AG09309 (cell line): ENCODE data around the gene ZBTB43.

Experiments used
- DNase-seq: peaks from one replicate; pipeline ENCODE4 v3.0.0-alpha.2; 2010; ENCODE audit warnings: low read depth
- H3K4me3 ChIP-seq: 2 replicates; pipeline ENCODE4 v1.5.1; 2011; ENCODE audit warnings: mild to moderate bottlenecking, low read depth, low read length, moderate library complexity; ENCODE audit not compliant: control insufficient read depth
- TF ChIP-seq, protein P1 (sequence below): IDR thresholded peaks from 2 replicates; pipeline ENCODE4 v1.5.1; 2011; ENCODE audit warnings: mild to moderate bottlenecking, low read depth, low read length, inconsistent platforms; ENCODE audit not compliant: insufficient read depth, control insufficient read depth; ENCODE audit errors: missing control alignments

ZBTB43 gene, protein sequence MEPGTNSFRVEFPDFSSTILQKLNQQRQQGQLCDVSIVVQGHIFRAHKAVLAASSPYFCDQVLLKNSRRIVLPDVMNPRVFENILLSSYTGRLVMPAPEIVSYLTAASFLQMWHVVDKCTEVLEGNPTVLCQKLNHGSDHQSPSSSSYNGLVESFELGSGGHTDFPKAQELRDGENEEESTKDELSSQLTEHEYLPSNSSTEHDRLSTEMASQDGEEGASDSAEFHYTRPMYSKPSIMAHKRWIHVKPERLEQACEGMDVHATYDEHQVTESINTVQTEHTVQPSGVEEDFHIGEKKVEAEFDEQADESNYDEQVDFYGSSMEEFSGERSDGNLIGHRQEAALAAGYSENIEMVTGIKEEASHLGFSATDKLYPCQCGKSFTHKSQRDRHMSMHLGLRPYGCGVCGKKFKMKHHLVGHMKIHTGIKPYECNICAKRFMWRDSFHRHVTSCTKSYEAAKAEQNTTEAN

DNA sequence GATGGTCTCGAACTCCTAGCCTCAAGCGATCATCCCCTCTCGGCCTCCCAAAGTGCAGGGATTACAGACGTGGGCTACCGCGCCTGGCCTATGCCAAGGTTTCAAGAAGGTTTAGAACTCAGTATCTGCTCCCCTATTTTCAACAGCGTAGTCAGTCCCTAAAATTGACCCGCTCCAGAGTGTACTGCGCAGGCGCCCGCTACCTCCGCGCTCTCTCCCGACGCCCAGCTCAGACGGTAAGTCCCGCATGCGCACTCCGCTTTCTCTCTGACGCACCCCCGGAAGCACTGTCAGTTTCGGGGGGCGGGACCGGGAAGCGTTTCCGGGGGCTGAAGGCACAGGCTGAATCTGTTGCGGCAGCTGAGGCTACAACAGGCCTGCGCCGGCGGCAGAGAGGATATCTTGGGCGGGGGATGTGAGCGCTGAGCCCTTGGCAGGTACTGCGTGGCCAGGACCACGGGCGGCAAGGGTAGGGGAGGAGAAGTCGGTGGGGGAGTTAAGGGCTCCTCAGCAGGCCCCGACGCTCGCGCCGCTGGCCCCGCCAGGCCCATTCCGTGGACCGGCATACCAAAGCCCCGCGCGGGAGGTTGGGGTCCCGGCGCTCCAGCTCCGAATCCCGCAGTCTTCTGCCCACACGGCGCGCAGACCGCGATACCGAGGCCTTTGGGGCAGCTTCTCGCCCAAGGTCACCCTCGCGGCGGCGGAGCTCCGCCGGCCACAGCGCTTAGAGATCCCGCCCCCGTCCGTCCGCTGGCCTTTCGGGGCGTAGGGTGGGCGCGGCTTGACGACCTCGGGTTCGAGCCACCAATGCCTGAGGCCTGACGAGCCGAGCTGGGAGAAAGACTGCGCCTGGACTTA, at the start of gene ZBTB43:
ZBTB43 (plus strand) TSS at position 345 of the 858 bp plus-strand sequence. CDS start 27,470 bp downstream, outside the sequence.
- H3K4me3 ChIP-seq: peak within 1 kb of the TSS; percentile 92
- TF ChIP-seq, protein P1, sequence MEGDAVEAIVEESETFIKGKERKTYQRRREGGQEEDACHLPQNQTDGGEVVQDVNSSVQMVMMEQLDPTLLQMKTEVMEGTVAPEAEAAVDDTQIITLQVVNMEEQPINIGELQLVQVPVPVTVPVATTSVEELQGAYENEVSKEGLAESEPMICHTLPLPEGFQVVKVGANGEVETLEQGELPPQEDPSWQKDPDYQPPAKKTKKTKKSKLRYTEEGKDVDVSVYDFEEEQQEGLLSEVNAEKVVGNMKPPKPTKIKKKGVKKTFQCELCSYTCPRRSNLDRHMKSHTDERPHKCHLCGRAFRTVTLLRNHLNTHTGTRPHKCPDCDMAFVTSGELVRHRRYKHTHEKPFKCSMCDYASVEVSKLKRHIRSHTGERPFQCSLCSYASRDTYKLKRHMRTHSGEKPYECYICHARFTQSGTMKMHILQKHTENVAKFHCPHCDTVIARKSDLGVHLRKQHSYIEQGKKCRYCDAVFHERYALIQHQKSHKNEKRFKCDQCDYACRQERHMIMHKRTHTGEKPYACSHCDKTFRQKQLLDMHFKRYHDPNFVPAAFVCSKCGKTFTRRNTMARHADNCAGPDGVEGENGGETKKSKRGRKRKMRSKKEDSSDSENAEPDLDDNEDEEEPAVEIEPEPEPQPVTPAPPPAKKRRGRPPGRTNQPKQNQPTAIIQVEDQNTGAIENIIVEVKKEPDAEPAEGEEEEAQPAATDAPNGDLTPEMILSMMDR: no peak
- peak; percentile 66 for DNase-seq

DNA sequence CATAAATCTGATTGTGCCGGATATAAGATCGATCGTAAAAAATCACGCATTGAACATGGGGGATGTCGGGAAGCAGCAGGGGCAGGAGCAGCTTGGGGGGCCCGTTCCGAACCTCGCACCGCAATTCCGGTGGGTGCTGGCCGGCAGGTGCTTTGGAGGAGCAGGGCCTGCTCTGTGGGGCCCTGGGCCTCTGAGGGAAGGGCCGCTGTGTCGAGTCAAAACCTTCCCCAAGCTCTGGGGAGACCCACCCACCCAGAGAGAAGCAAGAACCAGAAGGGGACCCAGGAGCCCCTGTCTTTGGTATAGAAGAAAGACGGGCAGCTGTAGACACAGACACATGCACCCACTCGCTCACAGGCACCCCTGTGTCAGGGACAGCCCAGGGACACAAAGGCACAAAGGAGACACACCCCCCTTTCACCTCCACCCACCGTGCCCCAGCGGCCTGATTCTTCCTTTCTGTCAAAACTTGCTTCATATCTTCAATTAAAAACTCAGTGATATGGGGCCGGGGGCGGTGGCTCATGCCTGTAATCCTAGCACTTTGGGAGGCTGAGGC, 49.4 kb upstream of the ZBTB43 start:
- no peak overlapping the region for H3K4me3 ChIP-seq
- no peak for DNase-seq
- TF ChIP-seq, protein P1: no peak

DNA sequence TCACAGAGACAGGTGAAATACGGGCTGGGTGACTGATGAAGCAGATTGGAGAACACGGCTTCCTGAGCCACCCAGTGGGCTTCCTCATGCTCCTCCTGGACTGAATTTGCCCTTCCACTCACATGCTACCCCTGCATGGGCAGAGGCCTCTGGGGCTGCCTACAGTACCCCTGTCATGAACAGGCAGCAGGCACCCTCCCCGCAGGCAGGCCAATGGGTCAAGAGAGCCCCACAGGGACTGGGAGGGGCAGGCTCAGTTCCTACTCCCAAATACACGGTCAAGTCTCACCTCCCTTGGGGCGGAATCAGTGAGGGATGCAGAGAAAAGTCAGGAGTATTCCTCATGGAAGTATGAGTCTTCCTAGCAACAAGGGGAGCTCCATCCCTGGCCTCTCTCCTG, 48.6 kb upstream of the ZBTB43 start:
- DNase-seq: no peak
- TF ChIP-seq, protein P1: no peak
- no peak overlapping the region for H3K4me3 ChIP-seq

GRCh38 chr9:126756876-126757415, 47.9 kb upstream of the ZBTB43 start:
- TF ChIP-seq, protein P1: no peak
- H3K4me3 ChIP-seq: no peak overlapping the region
- DNase-seq: no peak

GRCh38 chr9:126758916-126759585, 45.8 kb upstream of the ZBTB43 start:
- no peak for DNase-seq
- TF ChIP-seq, protein P1: no peak
- no peak overlapping the region for H3K4me3 ChIP-seq

DNA sequence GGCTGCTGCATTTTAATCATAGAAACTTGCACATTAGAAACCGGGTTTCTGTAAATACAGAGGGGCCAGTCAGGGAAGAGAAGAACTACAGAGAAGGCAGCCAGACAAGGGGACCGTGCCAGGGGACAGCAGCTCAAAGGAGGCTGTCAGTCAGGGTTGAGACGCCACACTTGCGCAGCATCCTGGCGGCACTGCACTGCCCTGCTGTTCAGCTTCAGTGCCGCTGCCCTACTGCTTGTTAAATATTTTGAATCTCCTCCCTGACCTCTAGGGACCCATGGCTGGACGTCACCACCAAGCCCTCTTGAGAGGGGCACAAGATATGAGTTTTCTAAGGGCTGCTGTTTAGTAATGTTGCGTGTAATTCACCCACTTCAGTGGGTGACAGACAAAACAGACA, 43.6 kb upstream of the ZBTB43 start:
- no peak overlapping the region for H3K4me3 ChIP-seq
- TF ChIP-seq, protein P1: no peak
- DNase-seq: no peak
